Measurements from ENCODE around the gene RABGAP1L. TPM values are rescaled to one million over a fixed set of nuclear protein-coding genes. Genes with fewer than 3 reads are reported as not detected.

The RABGAP1L gene
- total RNA-seq, 1 donor from 2014 or later: 48.8 TPM

- intact Hi-C loops (cut with micrococcal nuclease): no loop called here
Measured at GRCh38 chr1:174194461-174194860, 35.1 kb downstream of the RABGAP1L start.

DNA sequence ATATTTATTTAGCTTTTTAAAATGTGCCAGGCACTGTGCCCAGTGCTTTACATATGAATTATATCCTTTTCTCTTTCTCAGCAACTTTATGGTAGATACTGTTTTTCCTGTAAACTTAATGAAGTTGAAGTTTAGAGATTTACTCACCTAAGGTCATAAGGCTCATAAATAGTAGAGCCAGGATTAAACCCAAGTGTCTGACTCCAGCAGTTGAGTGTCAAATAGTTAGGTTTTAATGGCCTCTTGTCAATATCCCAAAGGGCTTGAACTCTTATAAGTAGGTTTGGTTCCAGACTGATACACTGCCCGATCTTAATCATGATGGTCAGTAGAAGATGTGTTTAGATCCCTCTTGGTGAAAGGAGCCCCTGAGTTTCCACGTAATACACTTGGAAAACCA, 37.8 kb downstream of the RABGAP1L start:
- intact Hi-C loops (cut with micrococcal nuclease): no loop called here

DNA sequence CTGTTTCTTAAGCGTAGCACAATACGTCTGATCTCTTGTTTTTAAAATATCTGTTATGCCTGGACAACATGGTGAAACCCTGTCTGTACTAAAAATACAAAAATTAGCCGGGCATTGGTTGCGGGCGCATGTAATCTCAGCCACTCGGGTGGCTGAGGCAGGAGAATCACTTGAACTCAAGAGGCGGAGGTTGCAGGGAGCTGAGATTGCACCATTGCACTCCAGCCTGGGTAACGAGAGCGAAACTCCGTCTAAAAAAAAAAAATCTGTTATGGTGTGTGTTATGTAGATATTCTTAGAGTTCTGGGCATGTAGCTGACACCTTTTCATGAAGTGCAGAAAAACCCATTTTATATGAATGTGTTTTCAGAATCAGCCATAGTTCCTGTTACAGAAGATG, 38.2 kb downstream of the RABGAP1L start:
- intact Hi-C loops (cut with micrococcal nuclease): no loop called here

GRCh38 chr1:174198202-174198601, 38.9 kb downstream of the RABGAP1L start:
- intact Hi-C loops (cut with micrococcal nuclease): no loop called here

- intact Hi-C loops (cut with micrococcal nuclease): no loop called here
Measured at GRCh38 chr1:174200746-174201145, 41.4 kb downstream of the RABGAP1L start.

DNA sequence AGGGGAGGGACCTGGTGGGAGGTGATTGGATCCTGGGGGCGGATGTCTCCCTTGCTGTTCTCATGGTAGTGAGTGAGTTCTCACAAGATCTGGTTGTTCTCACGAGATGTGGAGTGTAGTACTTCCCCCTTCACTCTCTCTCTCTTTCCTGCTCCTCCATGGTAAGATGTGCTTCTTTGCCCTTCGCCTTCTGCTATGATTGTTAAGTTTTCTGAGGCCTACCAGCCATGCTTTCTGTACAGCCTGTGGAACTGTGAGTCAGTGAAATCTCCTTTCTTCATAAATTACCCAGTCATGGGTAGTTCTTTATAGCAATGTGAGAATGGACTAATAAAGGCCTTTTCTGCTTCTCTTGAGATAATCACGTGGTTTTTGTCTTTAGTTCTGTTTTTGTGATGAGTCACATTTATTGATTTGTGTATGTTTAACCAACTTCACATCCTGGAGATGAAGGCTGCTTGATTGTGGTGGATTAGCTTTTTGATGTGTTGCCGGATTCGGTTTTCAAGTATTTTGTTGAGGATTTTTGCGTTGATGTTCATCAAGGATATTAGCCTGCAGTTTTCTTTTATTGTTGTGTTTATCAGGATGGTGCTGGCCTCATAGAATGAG, 45.5 kb downstream of the RABGAP1L start:
- intact Hi-C loops (cut with micrococcal nuclease): no loop called here

DNA sequence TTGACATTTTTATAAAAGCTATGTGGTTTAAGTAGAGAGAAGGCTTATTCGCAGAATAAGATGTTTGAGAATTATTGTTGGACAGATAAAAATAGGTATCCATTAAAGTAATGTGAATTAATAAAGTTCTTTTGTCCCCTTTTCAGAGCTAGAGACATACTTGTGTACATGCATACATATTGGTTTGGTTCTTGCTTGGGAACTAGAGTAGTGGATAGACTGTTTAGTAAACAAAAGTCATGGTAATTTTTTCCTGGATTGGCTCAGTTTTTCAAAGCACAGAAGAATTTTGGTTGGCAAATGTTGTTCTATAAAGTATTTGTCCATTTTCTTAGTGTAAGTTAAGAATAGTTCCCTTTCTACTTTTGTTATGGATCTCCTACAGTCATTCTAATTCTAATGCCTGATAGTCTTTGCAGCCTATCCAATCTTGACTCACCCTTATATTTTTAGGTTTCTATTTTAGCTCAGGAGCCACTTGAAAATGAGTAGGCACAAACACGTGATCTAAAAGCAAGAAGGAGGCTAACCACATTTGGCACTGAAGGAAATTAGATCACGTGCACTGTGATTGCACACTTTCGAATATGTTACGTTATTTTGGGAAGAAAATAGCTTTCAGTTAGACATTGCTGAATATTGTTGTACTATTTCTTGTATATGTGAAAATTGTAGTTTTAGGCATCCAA, 47.0 kb downstream of the RABGAP1L start:
- intact Hi-C loops (cut with micrococcal nuclease): no loop called here

DNA sequence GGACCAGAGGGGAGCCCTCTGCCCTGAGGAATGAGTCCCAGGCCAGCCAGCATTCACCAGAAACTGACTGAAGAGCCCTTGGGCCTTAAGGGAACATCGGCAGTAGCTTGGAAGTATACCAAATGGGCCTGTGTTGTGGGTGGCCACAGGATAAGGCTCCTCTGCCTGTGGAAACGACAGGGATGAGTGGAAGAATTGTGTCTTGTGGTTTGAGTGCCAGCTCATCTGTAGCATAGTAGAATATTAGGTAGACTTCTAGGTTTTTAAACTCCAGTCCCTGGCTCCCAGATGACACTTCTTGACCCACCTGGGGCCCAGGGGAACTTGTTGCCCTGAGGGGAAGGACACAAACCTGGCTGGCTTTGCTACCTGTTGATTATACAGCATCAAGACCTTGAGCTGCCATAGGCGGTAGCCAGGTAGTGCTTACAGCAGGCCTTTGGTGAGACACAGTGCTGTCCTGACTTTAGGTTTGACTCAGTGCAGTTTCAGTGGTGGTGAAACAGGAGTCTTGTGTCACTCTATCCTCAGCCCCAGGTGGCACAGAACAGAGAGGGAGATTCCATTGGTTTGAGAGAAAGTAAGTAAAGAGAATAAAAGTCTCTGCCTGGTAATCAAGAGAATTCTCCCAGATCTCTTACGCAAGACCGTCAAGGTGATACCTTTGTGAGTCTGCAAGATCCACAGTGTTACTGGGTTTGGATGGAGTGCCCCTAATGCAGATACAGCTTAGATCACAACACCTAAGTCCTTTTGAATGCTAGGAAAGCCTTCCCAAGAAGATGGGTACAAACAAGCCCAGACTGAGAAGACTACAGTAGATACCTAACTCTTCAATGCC, 50.2 kb downstream of the RABGAP1L start:
- intact Hi-C loops (cut with micrococcal nuclease): loop anchor here (10.0 kb wide), 2 partner anchors 225 to 345 kb away; partner anchors contain the start of genes GAS5 and ZBTB37

GRCh38 chr1:174211486-174211885, 52.2 kb downstream of the RABGAP1L start:
- intact Hi-C loops (cut with micrococcal nuclease): loop anchor here (10.0 kb wide), 2 partner anchors 227 to 347 kb away; partner anchors contain the start of genes GAS5 and ZBTB37

DNA sequence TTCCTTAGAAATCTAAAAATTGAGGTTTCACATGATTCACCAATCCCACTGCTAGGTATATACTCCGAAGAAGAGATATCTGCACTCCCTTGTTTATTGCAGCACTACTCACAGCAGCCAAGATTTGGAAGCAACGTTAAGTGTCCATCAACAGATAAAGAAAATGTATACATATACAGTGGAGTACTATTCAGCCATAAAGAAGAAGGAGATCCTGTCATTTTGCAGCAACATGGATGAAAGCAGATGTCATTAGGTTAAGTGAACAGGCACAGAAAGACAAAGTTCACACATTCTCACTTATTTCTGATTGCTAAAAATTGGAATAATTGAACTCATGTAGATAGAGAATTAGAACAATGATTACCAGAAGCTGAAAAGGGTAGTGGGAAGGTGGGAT, 56.4 kb downstream of the RABGAP1L start:
- intact Hi-C loops (cut with micrococcal nuclease): loop anchor here (2.0 to 10.0 kb wide), 4 partner anchors 58 to 785 kb away; partner anchors contain the start of genes GAS5, RABGAP1L and ZBTB37

GRCh38 chr1:174217248-174217647, 57.9 kb downstream of the RABGAP1L start:
- intact Hi-C loops (cut with micrococcal nuclease): loop anchor here (1.0 to 10.0 kb wide), 5 partner anchors 60 to 797 kb away; partner anchors contain the start of genes GAS5, RABGAP1L and ZBTB37

- intact Hi-C loops (cut with micrococcal nuclease): loop anchor here (1.0 to 10.0 kb wide), 5 partner anchors 61 to 798 kb away; partner anchors contain the start of genes GAS5, RABGAP1L and ZBTB37
Measured at GRCh38 chr1:174217787-174218574, 58.7 kb downstream of the RABGAP1L start.

- intact Hi-C loops (cut with micrococcal nuclease): loop anchor here (5.0 to 10.0 kb wide), 3 partner anchors 62 to 354 kb away; partner anchors contain the start of genes GAS5, RABGAP1L and ZBTB37
Measured at GRCh38 chr1:174218983-174219382, 59.7 kb downstream of the RABGAP1L start.

GRCh38 chr1:174219606-174220370, 60.5 kb downstream of the RABGAP1L start:
- intact Hi-C loops (cut with micrococcal nuclease): loop anchor here (5.0 to 10.0 kb wide), 3 partner anchors 62 to 355 kb away; partner anchors contain the start of genes GAS5, RABGAP1L and ZBTB37

GRCh38 chr1:174221681-174222080, 62.4 kb downstream of the RABGAP1L start:
- intact Hi-C loops (cut with micrococcal nuclease): no loop called here

DNA sequence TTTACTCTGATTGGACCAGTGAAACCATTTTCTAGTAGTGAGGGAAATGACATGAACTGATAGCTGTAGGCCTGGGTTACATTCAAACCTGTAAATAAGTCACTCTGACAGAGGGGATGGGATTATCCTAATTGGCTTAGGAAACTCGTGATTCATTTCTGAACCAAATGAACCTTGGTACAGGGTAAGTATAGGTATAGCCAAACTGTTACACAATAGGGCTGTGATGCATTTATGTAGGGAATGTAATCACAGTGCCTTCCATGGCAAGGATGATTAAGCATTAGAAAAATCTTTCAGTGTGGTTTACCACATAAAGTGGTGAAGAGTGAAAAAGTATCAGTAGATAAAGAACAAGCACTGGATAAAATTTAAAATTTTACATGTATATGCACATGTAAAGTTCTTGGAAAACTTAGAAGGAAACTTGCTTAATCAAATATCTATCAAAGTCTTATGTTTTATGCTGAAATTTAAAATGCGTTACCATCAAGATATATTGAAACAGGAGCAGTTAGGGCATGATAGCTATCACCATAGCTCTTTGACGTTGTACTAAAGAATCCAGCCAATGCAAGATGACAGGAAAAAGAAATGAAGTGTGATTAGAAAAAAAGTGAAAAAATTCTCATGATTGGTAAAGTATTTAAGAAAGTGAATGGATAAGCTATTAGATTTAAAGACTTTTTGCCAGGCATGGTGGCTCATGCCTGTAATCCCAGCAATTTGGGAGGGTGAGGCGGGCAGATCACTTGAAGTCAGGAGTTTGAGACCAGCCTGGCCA, 63.0 kb downstream of the RABGAP1L start:
- intact Hi-C loops (cut with micrococcal nuclease): no loop called here

- intact Hi-C loops (cut with micrococcal nuclease): no loop called here
Measured at GRCh38 chr1:174224641-174225040, 65.3 kb downstream of the RABGAP1L start.

DNA sequence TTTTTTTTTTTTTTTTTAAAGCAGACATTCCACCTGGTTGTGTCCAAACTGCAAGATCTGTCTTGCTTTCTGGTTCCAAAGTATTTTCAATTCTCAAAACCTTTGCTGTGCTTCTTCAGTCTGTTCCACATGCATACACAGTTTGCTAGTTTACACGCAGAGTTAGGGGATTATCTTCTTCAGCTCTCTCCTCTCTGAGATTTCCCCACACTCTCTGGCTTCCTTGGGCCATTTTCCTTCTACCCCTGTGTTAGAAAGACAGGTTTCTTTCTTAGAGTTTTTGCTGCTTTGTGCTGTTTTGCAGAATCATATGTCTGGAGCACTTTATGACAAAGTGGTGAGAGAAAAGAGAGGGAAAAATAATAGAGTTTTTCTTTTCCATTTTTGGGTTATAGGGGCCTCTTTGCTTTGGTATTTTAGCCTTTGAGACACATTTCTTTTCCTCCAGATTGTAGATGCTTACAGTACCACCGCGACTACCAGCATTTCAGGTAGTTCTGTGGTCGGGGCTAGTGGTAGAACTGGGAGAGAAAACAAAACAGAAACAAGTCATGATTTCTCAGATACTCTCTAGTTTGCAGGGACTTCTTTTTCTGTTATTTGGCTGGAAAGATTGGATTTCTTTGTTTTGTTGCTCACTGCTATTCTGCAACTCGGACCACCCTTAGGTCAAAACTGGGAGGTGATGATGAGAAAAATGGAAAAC, 66.3 kb downstream of the RABGAP1L start:
- intact Hi-C loops (cut with micrococcal nuclease): no loop called here

All from T-helper 2 cell treated with Interferon-gamma antibody and Interleukin-4, amounts not matched to agents 100 ng/mL and 5 ng/mL, for 36 hours (primary cell).